HG03139 (cell line): ENCODE data around the gene PAQR8.

Source experiments
- ATAC-seq: cut with Tn5 transposase; IDR thresholded peaks from one replicate; pipeline ENCODE4 v1.9.1; 2021; ENCODE audit not compliant: unreplicated experiment

The PAQR8 gene, protein sequence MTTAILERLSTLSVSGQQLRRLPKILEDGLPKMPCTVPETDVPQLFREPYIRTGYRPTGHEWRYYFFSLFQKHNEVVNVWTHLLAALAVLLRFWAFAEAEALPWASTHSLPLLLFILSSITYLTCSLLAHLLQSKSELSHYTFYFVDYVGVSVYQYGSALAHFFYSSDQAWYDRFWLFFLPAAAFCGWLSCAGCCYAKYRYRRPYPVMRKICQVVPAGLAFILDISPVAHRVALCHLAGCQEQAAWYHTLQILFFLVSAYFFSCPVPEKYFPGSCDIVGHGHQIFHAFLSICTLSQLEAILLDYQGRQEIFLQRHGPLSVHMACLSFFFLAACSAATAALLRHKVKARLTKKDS

DNA sequence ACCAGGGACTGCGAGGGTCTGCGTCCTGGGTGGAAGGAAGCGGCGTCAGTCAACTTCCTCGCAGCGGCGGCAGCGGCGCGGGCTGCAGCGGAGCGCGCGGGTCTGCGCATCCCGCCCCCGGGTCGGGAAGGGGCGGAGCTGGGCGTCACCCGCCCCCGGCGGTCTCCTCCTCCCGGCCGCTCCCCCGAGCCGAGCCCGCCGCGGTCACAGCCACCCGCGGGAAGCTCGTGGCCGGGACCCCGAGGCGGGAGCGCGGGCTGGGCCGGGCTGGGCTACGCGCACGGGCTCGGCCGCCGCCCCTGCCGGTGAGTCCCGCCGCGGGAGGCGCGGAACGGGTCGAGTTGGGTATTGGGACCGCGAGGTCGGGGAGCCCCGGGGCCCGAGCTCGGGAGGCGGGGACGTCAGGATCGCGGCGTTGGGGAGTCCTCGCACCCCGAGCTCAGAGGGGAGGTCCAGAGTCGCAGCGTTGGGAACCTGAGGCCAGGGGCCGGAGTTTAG is at the start of gene PAQR8:
Gene PAQR8, plus strand, starts transcription at position 207 of the 498 bp plus-strand sequence. CDS start 41,063 bp downstream, outside the sequence.
- peak; percentile 89 for ATAC-seq

DNA sequence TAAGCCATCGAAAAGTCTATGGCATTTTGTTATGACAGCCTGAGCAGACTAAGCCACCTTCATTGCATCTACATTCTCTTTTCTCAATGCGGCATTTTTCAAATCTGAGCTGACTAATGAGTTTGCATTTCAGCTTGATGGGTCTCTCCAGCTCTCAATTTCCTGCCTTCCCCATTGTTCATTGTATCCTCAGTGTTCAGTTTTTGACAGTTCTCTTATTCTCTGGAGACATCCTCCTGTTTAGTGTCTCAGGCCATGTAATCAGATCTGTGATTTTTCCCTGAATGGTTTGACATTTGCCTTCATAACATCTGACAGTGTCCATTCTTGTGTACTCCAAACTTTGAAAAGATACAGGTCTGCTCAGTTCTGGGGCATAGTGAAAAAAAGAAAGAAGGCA is 49.5 kb upstream of the PAQR8 start:
- no peak for ATAC-seq

DNA sequence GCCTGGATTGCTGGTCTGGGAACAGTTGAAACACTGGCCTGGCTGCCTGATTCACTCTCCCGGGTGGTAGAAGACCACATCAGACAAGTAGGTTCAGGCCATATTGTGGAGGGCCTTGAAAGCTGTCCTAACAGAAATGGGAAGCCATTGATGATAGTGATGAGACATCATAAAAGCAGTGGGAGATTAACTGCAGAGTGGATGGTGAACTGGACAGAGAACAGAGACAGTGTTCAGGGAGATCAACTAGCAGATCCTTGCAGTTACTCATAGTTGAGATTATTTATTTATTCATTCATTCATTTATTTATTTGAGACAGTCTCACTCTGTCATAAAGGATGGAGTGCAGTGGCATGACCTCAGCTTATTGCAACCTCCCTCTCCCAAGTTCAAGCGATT is 47.2 kb upstream of the PAQR8 start:
- no peak for ATAC-seq

DNA sequence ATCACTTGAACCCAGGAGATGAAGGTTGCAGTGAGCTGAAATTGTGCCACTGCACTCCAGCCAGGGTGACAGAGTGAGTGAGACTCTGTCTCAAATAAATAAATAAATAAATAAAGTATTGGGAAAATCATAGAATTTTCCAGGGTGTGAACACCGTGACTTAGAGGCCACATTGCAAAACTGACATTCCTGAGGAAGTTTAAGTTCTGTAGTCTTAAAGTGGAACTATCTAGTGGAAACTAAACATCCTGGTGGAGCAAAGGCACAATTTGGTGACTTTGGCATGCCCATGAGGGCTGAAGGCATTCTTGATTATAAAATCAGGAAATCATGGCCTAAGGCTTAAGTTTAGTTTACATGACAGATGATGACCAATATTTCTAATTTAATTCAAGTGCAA is 44.7 kb upstream of the PAQR8 start:
- ATAC-seq, result no peak

- peak; percentile 96 for ATAC-seq
These were observed 43.9 kb upstream of the PAQR8 start for GRCh38 chr6:52317841-52318581.

DNA sequence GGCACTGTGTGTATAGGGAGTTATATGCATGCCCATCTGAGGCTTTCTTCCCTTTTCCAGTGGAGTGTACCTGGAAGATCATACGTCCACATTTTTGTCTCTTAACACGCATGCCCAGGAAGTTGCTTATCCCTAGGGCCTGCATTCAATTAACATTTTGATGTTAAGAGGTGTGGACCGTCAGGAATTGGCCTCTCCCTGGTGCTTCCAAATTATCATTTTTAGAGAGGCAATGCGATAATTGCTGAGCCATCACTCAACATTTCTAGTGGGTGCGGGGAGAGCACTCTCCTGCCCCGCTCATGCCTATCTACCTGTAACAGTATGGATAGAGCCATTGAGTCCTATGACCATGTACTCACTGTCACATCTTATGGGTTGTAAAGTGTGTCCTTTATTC is 37.8 kb upstream of the PAQR8 start:
- ATAC-seq, result no peak

- ATAC-seq, result no peak
These were observed 36.1 kb upstream of the PAQR8 start for GRCh38 chr6:52325695-52326471.

GRCh38 chr6:52326540-52327364 is 35.2 kb upstream of the PAQR8 start:
- ATAC-seq, result no peak

- no peak for ATAC-seq
These were observed 33.7 kb upstream of the PAQR8 start for GRCh38 chr6:52328303-52328662.

GRCh38 chr6:52328729-52329128 is 33.2 kb upstream of the PAQR8 start:
- no peak for ATAC-seq

GRCh38 chr6:52330470-52330869 is 31.5 kb upstream of the PAQR8 start:
- ATAC-seq, result no peak

DNA sequence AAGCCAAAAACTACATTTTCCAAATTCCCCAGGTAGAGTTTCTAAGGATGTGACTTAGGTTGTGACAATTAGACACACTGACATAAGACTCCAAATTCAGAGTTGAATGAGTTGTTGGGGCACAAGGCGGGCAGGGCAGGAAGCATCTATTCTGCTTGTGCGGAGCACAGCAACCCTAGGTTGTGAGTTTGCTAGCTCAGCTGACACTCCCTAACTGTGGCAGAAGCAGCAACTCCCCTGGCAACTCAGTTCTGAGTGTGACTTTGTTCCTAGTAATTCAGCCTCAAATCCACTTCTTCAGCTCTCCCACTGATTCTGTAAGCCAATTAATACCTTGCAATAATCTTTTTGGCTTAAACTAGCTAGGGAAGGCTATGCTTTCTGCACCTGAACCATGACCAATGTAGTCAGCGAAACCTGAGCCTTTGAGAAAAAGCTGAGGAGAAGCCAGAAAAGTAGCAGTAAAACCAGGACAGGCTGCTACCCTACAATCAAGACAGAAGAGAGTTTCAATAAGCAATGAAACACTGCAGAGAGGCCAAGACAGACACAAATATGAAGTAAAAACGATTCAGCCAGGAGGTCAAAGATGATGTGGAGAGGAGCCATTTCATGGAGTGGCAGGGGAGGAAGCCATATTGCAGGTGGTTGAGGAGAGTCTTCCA is 30.0 kb upstream of the PAQR8 start:
- ATAC-seq, result no peak

- no peak for ATAC-seq
These were observed 28.1 kb upstream of the PAQR8 start for GRCh38 chr6:52333840-52334200.

DNA sequence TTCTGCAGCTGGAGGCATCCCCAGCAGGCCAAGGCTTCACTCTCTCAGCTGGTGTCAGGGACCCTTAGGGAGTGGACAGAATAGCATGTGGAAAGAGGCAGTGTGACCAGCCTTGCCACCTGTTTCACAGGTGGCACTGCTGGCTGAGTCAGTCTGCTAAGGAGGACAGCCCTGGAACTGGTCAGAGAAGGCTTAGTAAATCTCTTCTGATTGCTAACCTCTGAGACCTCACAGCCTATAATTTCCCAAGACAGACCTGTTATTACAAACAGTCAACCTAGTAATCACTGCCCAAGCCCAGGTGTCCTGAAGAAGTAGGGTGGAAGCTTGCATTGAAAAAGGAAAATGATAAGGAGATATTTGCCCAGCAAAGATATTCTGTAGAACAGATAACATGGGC is 26.4 kb upstream of the PAQR8 start:
- no peak for ATAC-seq

DNA sequence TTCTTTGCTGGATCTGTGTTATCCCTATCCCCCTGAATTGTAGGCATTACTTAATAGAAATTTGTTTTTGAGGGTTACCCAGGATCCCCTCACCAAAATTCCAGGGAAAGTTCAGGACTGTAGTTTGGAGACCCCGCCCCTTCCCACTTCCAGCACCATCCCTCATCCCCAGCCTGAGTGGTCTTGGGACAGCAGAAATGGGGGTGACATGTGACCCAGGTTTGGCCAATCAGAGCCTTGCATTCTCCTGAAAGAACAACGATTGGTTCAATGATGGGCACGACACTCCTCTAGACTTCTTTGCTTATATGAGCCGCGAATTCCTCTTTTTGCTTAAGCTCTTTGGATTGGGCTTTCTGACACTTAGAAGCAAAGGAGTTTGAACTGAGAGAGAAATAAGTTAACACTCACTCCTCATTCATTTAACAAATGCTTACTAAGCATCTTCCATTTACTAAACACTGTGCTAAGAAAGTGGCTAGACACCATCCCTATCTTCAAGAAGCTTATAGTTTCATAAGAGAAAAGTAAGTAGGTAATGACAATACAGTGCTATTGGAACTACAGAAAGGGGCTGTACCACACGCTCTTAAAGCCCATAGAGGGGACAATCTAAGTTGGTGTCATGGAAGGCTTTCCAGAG is 24.9 kb upstream of the PAQR8 start:
- no peak for ATAC-seq

DNA sequence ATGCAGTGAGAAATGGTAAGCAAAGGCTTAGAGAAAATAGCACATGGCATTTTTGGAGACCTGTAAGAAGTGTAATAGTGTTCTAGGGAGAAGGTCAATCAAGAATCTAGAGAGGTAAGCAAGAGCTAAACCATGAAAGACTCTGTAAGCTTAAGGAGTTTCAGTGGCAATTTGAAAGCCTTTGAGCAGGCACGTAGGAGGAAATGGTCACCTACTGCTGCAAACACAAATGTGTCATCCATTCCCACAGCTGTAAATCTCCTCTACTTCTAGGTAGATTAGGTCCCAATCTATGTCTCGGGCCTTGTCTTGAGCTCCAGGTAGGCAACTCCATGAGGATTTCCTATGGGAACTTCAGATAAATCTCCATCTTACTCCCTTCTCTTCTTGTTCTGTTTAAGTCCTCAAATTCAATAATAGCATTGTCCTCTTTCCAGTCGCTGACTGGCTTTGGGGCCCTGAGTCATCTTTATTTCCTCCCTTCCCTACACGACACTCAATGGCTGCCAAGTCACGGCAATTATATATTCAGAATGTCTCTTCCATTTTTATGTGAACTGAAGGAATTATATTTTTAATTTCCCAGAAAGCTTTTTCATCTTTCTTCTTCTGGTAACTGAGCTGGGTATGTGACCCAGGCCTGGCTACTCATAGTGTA is 24.2 kb upstream of the PAQR8 start:
- no peak for ATAC-seq

DNA sequence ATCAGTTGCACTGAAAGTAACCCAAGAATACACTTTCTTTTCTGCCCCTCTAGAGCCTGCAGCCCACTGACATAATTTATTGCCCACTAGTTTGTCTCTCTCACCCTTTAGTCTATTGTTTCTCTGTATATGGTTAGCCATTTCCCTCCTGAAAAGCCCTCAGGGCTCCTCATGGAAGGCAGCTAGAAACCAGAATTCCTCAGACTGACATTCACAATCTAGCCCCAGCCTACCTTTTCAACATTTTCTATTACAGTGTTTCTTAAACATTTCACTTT is 21.4 kb upstream of the PAQR8 start:
- ATAC-seq, result no peak

- no peak for ATAC-seq
These were observed 20.2 kb upstream of the PAQR8 start for GRCh38 chr6:52341561-52342260.

GRCh38 chr6:52345311-52345710 is 16.6 kb upstream of the PAQR8 start:
- ATAC-seq, result no peak
